K562 (cell line): ENCODE measurements around the gene BAG5. TPM values are rescaled to one million over a fixed set of nuclear protein-coding genes. Genes with fewer than 3 reads are reported as not detected.

Source experiments
- ATAC-seq: fragments of 200-7000 bp; cut with Tn5 transposase; 3 replicates; pipeline ENCODE4 v1.9.1; 2020; ENCODE audit warnings: moderate library complexity
- BruUV-seq: library from RNA; stranded (reverse); fragments of 400-500 nt; replicated peaks from 2 replicates; lab custom pipeline; 2021; lab: Mats Ljungman, UMichigan
- CTCF ChIA-PET: fragments of 300-600 bp; formaldehyde crosslinking; extraction: SDS; loops from one replicate; lab custom pipeline; 2021; ENCODE audit warnings: low intra/inter-chr PET ratio; lab: Yijun Ruan, JAX
- POLR2A ChIA-PET: fragments of 300-600, 350-650 bp; sonication (Branson Sonifier 250); formaldehyde crosslinking; extraction: SDS; loops from one replicate; lab custom pipeline; 2021; ENCODE audit warnings: antibody characterized with exemption, inconsistent platforms; lab: Yijun Ruan, JAX
- DNase-seq, 4 experiments: peaks; one replicate each; pipeline versions ENCODE4 v3.0.0 to v3.0.0-alpha.2; 2011 to 2018; ENCODE audit warnings: low spot score in 3 of 4, mixed read lengths in 3 of 4; ENCODE audit errors: extremely low read depth in 1 of 4
- FAIRE-seq: peaks from 2 replicates; lab custom pipeline; 2011; peaks lifted over from hg19 to GRCh38; lab: Jason Lieb, UNC
- H2AFZ ChIP-seq: 2 replicates; pipeline ENCODE4 v1.6.0; 2011; ENCODE audit warnings: low read depth, low read length, control low read depth, inconsistent platforms
- H3K27ac ChIP-seq: fragments of 200-600 bp; 3 replicates; pipeline ENCODE4 v1.8.0; 2011; ENCODE audit warnings: low read depth, mild to moderate bottlenecking, control low read depth, inconsistent platforms, low read length, moderate library complexity, mixed read lengths; ENCODE audit errors: extremely low read depth
- H3K27me3 ChIP-seq, 2 experiments: fragments of 300-600 bp in 1 of 2; 2 replicates in 1 of 2; 3 replicates in 1 of 2; pipeline versions ENCODE4 v1.6.0 to v1.8.0; 2011; ENCODE audit warnings: inconsistent platforms in 2 of 2, low read length in 2 of 2, mild to moderate bottlenecking in 1 of 2, mixed read lengths in 1 of 2, moderate library complexity in 1 of 2; ENCODE audit not compliant: control insufficient read depth in 2 of 2, insufficient read depth in 2 of 2
- H3K36me3 ChIP-seq: fragments of 300-600 bp; 3 replicates; pipeline ENCODE4 v1.8.0; 2011; ENCODE audit warnings: mild to moderate bottlenecking, low read length, inconsistent platforms; ENCODE audit not compliant: control insufficient read depth, insufficient read depth
- H3K4me1 ChIP-seq, 2 experiments: fragments of 200-600 bp in 1 of 2; replicated peaks in 1 of 2; 2 replicates in 1 of 2; 3 replicates in 1 of 2; pipeline versions ENCODE4 v1.5.1 to v1.8.0; 2011; ENCODE audit warnings: inconsistent platforms in 2 of 2, low read length in 2 of 2, mild to moderate bottlenecking in 1 of 2, mixed read lengths in 1 of 2, moderate library complexity in 1 of 2; ENCODE audit not compliant: control insufficient read depth in 2 of 2, insufficient read depth in 2 of 2
- H3K4me2 ChIP-seq: 2 replicates; pipeline ENCODE4 v1.6.1; 2011; ENCODE audit warnings: low read length, control low read depth, inconsistent platforms, mixed read lengths; ENCODE audit not compliant: insufficient read depth
- H3K4me3 ChIP-seq: fragments of 200-600 bp; sonication (generic), shearing (Covaris generic); 2 replicates; pipeline ENCODE4 v1.5.1; 2016; ENCODE audit warnings: control low read depth, inconsistent platforms
- H3K79me2 ChIP-seq: fragments of 200-600 bp; 3 replicates; pipeline ENCODE4 v1.8.0; 2011; ENCODE audit warnings: low read length, inconsistent platforms; ENCODE audit not compliant: control insufficient read depth, insufficient read depth
- H3K9ac ChIP-seq, 2 experiments: 2 replicates each; pipeline versions ENCODE4 v1.6.0 to v1.6.1; 2011; ENCODE audit warnings: low read depth in 2 of 2, low read length in 2 of 2, control low read depth in 1 of 2, inconsistent platforms in 1 of 2, mild to moderate bottlenecking in 1 of 2, mixed read lengths in 1 of 2; ENCODE audit not compliant: insufficient read depth in 1 of 2
- H3K9me1 ChIP-seq: one replicate; pipeline ENCODE4 v1.6.0; 2011; ENCODE audit warnings: inconsistent platforms, mild to moderate bottlenecking, low read length, moderate library complexity; ENCODE audit not compliant: control insufficient read depth, insufficient read depth
- H3K9me3 ChIP-seq: replicated peaks from 2 replicates; pipeline ENCODE4 v1.5.1; 2011; ENCODE audit warnings: low read depth, low read length, inconsistent platforms; ENCODE audit not compliant: control insufficient read depth, insufficient read depth
- H4K20me1 ChIP-seq: replicated peaks from 2 replicates; pipeline ENCODE4 v1.6.1; 2011; ENCODE audit warnings: low read length, inconsistent platforms, mixed read lengths; ENCODE audit not compliant: control insufficient read depth, insufficient read depth
- GTF2B ChIP-seq: IDR thresholded peaks from 2 replicates; pipeline ENCODE4 v1.6.1; 2011; ENCODE audit not compliant: insufficient read length; ENCODE audit errors: extremely low read depth
- SMARCA5 ChIP-seq: fragments of 450-650 bp; IDR thresholded peaks from 2 replicates; pipeline ENCODE4 v1.6.1; 2016
- SNAPC5 ChIP-seq: fragments of 250-450 bp; sonication (Bioruptor Pico); IDR thresholded peaks from 2 replicates; pipeline ENCODE4 v1.8.0; 2021; ENCODE audit warnings: moderate library complexity, mild to moderate bottlenecking, inconsistent platforms
- ZNF133 ChIP-seq: fragments of 250-450 bp; sonication (Bioruptor Pico); IDR thresholded peaks from 2 replicates; pipeline ENCODE4 v1.4.0; 2020; ENCODE audit warnings: mild to moderate bottlenecking
- WGBS: fragments of 100-300 bp; shearing (Covaris generic); methylation state at CpG from one replicate; pipeline ENCODE4 v1.1.6; 2016; ENCODE audit warnings: low coverage, mixed read lengths; ENCODE audit not compliant: insufficient coverage; ENCODE audit errors: missing lambda C conversion rate; 5-methylcytosine and 5-hydroxymethylcytosine counted together
- in situ Hi-C: fragments of 300-500 bp; cut with MboI; formaldehyde crosslinking; loops from 4 replicates; pipeline ENCODE4 v1.15.0; 2018; ENCODE audit warnings: inconsistent platforms, mixed read lengths
- intact Hi-C: fragments of 100-400 bp; cut with micrococcal nuclease; formaldehyde crosslinking; loops from 2 replicates; pipeline ENCODE4 v1.14.2; 2022
- polyA plus RNA-seq, 8 experiments: library from polyadenylated mRNA; depleted of rRNA in 4 of 8; stranded (reverse) in 5 of 8; unstranded in 3 of 8; fragments of >200 nt; fragmentation: Nextera tagmentation in 2 of 8; fragmentation: Illumina TruSeq in 1 of 8; extraction: Ambion mirVana in 2 of 8; extraction: Trizol in 1 of 8; gene quantifications; 2 replicates each; pipeline versions ENCODE4 v1.2.1 to v1.2.3, GENCODE V29; 2011 to 2014; ENCODE audit warnings: inconsistent platforms in 1 of 8, missing spikeins in 1 of 8
- total RNA-seq, 7 experiments: library from RNA; depleted of rRNA in 6 of 7; stranded (reverse); fragments of >200 nt in 6 of 7; fragmentation: Illumina TruSeq in 2 of 7; extraction: Trizol in 2 of 7; gene quantifications; 2 replicates each; pipeline versions ENCODE4 v1.2.1 to v1.2.3, GENCODE V29; 2011 to 2021; ENCODE audit warnings: low replicate concordance in 1 of 7

Gene BAG5
- total and polyA plus RNA-seq, 9 of the 15 experiments (the other 6 are each of a cell fraction or from before 2014, with no cell fraction given): 7.9 to 21.4 (median 13.2) TPM

GRCh38 chr14:103578401-103579075 is 16.1 kb upstream of the BAG5 start:
- BruUV-seq: no TSS peak
- H3K4me2 ChIP-seq: no peak overlapping the region
- H4K20me1 ChIP-seq: 0 out of 2 replicates have a peak, but pooled peaks cover 7% of the 10 kb centered on the region
- no peak overlapping the region for H3K9ac ChIP-seq
- in situ Hi-C loops (loop anchor here (10.0 kb wide), 1 partner anchor 96 kb away; no protein-coding TSS in a partner anchor), intact Hi-C loops (loop anchor here (10.0 kb wide), 1 partner anchor 106 kb away; no protein-coding TSS in a partner anchor)
- H3K27ac ChIP-seq: no peak overlapping the region
- FAIRE-seq (no peak), DNase-seq (no peak), ATAC-seq (no peak)
- ChIA-PET POLR2A (interaction anchor here (0.6 kb wide), 1 partner anchor 66 kb away, joined by 3 read pairs; no protein-coding TSS in a partner anchor), CTCF (no interaction called here)
- no peaks in the 10 kb centered on the region for H3K4me1 ChIP-seq
- peaks cover 31% of the 10 kb centered on the region; the same call in 2 of the 3 replicates for H3K36me3 ChIP-seq
- no peak for TF ChIP-seq ZNF133 (CRISPR knock-in tag)
- no peak for TF ChIP-seq SNAPC5 (CRISPR knock-in tag)
- no peak for TF ChIP-seq GTF2B
- TF ChIP-seq SMARCA5: no peak
- H3K9me1 ChIP-seq: no peaks in the 10 kb centered on the region
- no peak overlapping the region for H2AFZ ChIP-seq
- WGBS: 89% methylated on average over 10 of the region's 12 CpGs
- no peaks in the 10 kb centered on the region for H3K27me3 ChIP-seq
- no peaks in the 10 kb centered on the region for H3K9me3 ChIP-seq
- H3K79me2 ChIP-seq: no peaks in the 10 kb centered on the region
- H3K4me3 ChIP-seq: no peak overlapping the region
